HG03103 (cell line): Measurements from ENCODE around the gene ADAMTS10.
"Not testable (repeated sequence)": the region's sequence is repeated elsewhere in the genome, so short reads cannot be mapped to it uniquely, and the experiment has no call there.

Source experiments
- ATAC-seq: cut with Tn5 transposase; IDR thresholded peaks from one replicate; pipeline ENCODE4 v1.9.1; 2021; ENCODE audit warnings: low read depth; ENCODE audit not compliant: unreplicated experiment

ADAMTS10 gene

GRCh38 chr19:8629184-8629583, 18.7 kb upstream of the ADAMTS10 start:
- ATAC-seq: no peak

GRCh38 chr19:8626842-8627241, 16.3 kb upstream of the ADAMTS10 start:
- no peak for ATAC-seq

- not testable (repeated sequence) for ATAC-seq
Observed at GRCh38 chr19:8622886-8623285, 12.4 kb upstream of the ADAMTS10 start.

DNA sequence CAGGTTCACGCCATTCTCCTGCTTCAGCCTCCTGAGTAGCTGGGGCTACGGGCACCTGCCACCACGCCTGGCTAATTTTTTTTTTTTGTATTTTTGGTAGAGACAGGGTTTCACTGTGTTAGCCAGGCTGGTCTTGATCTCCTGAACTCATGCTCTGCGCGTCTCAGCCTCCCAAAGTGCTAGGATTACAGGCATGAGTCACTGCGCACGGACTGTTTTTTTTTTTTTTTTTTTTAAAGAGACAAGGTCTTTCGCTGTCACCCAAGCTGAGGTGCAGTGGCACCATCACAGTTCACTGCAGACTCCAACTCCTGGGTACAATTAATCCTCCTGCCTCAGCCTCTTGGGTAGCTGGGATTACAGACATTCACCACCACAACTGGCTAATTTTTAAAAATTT, 8.2 kb upstream of the ADAMTS10 start:
- ATAC-seq: no peak

DNA sequence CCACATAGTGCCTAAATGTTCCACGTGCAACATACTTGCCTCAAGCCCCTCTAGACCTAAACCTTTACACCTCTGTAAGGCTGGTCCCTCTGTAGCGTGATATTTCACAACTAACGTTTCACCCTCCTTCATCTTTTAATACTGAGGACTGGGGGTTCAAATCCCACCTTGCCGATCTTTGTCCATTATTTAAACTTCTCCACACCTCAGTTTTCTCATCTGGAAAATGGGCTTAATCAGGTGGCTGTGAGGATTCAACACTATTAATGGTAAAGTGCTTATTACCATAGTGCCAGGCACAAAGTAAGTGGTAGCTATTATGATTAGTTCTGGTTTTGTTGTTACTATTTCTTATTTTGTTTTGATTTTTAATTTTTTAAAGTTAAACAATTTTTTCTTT, 7.5 kb upstream of the ADAMTS10 start:
- ATAC-seq: no peak

DNA sequence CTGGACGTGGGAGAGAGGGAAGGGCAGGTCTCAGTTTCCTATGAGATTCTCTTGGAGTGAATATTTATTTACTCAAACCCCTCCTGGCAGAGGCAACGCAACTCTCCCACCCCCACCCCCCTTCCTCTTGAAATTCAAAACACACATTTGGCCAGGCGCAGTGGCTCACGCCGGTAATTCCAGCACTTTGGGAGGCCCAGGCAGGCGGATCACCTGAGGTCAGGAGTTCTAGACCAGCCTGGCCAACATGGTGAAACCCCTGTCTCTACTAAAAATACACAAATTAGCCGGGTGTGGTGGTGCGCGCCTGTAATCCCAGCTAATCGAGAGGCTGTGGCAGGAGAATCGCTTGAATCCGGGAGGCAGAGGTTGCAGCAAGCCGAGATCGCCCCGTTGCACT, 6.8 kb upstream of the ADAMTS10 start:
- ATAC-seq: not testable (repeated sequence)

GRCh38 chr19:8616861-8617260, 6.3 kb upstream of the ADAMTS10 start:
- no peak for ATAC-seq

DNA sequence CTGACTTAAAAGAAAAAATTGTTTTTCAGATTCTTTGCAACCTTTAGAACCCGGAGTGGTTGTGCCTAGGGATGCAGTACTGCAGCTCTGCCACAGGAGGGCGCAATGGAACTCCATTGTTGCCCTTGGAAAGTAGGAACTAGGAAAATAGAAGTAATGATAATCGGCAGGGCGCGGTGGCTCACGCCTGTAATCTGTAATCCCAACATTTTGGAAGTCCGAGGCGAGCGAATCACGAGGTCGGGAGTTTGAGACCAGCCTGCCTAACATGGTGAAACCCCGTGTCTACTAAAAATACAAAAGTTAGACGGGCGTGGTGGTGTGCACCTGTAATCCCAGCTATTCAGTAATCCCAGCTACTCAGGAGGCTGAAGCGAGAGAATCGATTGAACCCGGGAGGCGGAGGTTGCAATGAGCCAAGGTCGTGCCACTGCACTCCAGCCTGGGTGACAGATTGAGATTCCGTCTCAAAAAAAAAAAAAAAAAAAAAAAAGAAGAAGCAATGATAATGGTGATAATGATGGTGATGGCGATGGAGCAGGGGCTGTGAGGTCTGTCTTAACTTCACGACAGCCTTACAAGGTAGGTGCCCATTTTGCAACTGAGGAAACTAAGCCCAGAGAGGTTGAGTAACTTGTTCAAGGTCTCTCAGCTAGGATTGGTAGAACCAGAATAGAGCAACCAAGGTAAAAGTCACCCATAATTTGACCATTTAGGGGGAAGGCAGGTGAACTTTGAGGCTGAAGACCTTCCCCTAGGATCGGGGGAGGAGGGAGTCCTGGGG, 5.5 kb upstream of the ADAMTS10 start:
- no peak for ATAC-seq

- no peak for ATAC-seq
Observed at GRCh38 chr19:8615024-8615423, 4.5 kb upstream of the ADAMTS10 start.

DNA sequence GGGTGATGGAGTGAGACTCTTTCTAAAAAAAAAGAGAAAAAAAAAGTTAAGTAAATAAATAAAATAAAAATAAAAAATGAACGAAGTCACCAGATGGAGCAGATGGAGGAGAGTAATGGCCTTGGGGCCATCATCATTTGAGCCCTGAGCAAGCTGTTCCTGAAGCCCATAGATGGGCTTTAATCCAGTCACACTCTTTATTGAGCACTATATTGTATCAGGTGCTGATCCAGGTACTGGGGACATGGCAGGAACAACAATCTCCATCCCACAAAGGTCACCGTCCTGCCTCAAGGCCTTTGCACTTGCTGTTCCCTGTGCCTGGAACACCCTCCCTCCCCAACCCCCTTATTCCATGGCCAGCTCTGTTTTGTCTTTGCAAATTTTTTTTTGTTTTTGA, 3.9 kb upstream of the ADAMTS10 start:
- ATAC-seq: no peak

DNA sequence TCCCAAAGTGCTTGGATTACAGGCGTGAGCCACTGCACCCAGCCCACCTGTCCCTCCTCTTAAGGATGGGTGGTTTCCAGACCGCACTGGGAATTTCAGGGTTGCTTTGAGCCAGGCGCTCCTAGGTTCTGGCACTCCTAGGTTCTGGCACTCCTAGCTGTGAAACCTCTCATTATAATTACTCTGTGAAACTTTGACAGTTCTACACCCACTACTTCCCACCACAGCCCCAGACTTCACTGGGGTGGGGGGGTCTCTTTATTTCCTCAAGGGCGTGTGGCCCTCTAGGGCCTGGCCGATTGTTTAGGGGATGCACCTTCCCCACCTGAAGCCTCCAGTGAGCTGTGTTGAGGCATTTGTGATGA, 2.3 kb upstream of the ADAMTS10 start:
- ATAC-seq: no peak

GRCh38 chr19:8611877-8612806, 1.6 kb upstream of the ADAMTS10 start:
- no peak for ATAC-seq

DNA sequence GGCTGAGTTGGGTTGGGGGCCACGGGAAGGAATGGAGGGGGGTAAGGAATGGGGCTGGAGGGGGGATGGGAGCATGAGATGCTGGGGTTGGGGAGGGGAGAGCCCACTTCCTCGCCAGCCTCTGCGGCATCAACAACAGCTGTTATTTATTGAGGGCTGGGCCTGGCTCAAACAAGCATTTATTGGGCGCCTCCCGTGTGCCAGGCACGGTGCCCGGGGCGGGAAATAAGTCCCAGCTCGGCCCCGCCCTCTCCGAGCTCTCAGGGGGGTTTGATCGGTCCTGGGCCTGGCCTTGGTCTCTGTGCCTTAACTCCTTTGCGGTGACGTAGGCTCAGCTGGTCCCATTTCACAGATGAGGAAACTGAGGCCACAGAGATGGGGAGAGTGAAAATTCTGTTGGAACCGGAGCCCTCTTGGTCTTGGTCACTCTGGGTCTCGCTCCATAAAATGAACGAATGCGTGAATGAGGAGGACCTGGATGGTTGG, 919 bp upstream of the ADAMTS10 start:
- no peak for ATAC-seq

GRCh38 chr19:8610936-8611300, 403 bp upstream of the ADAMTS10 start:
- no peak for ATAC-seq

- ATAC-seq: no peak
Observed at GRCh38 chr19:8609279-8610040, 1.1 kb downstream of the ADAMTS10 start.

DNA sequence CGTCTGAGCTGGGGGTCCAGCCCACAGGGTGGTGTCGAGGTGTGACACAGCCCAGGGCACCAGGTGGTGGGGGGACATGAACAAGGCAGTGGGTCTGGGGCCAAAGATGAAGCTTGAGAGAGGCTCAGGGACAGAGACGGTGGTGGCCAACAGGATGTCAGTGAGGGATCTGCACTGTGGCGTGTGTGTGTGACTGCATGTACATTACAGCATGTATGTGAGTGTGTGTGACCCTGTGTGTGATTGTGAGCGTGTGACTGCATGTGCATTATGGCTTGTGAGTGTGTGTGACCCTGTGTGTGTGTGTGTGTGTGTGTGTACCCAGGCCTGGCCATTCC, 1.6 kb downstream of the ADAMTS10 start:
- ATAC-seq: no peak

DNA sequence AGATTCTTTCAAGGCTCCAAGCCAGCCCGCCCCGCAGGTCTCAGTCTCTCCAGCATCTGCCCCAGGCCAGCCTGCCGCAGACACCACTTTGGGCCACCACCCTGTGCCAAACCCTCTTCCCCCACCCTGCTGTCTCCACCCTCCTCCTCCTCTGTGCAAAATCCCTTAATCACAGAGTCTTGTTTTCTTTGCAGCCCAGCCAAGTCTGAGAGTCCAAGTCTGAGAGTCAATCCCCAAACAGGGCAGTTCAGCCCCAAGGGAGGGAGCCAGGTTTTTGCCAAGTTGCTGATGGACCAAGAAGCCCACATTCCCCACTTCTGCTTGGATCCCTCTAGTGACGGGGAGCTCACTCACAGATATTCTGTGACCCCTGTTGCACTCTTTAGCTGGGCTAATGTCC, 3.1 kb downstream of the ADAMTS10 start:
- no peak for ATAC-seq

- no peak for ATAC-seq
Observed at GRCh38 chr19:8605514-8605913, 5.0 kb downstream of the ADAMTS10 start.

DNA sequence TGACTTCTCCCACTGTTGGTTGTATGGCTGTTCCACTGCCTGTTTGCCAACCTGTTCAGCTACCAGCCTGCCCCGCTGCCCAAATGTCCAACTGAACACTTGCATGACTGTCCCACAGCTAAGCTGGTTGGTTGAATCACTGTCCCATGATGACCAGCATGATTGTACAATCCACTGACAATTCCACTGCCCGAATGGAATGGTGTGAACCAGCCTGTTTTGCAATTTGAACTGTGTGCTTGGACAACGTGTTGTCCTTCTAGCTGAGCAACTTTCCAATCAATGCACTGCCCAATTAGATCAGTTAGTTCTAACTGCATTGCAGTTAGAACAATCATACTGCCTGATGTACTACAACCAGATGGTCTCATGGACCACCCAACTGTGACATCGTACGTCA, 8.7 kb downstream of the ADAMTS10 start:
- no peak for ATAC-seq

- ATAC-seq: no peak
Observed at GRCh38 chr19:8600816-8601215, 9.7 kb downstream of the ADAMTS10 start.

- ATAC-seq: no peak
Observed at GRCh38 chr19:8600064-8600463, 10.5 kb downstream of the ADAMTS10 start.
